MM.1S (cell line): Measurements from ENCODE around the gene HTR5A.

Experiments used
- DNase-seq: peaks from one replicate; pipeline ENCODE4 v3.0.0-alpha.2; 2015
- H2AFZ ChIP-seq: fragments of 300-600 bp; sonication (generic); 2 replicates; pipeline ENCODE4 v1.6.0; 2016; ENCODE audit warnings: antibody characterized with exemption, low read length
- H3F3A ChIP-seq: fragments of 300-600 bp; sonication (generic); 2 replicates; pipeline ENCODE4 v1.6.1; 2016; ENCODE audit warnings: mild to moderate bottlenecking, antibody characterized with exemption, low read length, moderate library complexity, mixed read lengths; ENCODE audit not compliant: insufficient read depth
- H3K27ac ChIP-seq: fragments of 300-600 bp; sonication (generic); 2 replicates; pipeline ENCODE4 v1.5.1; 2016; ENCODE audit warnings: mild to moderate bottlenecking, low read length
- H3K27me3 ChIP-seq: fragments of 300-600 bp; sonication (generic); replicated peaks from 2 replicates; pipeline ENCODE4 v1.6.0; 2016; ENCODE audit warnings: low read length; ENCODE audit not compliant: insufficient read depth
- H3K36me3 ChIP-seq: fragments of 300-600 bp; sonication (generic); replicated peaks from 2 replicates; pipeline ENCODE4 v1.6.1; 2016; ENCODE audit warnings: mild to moderate bottlenecking, low read length, mixed read lengths; ENCODE audit not compliant: insufficient read depth
- H3K4me1 ChIP-seq: fragments of 300-600 bp; sonication (generic); 2 replicates; pipeline ENCODE4 v1.6.1; 2016; ENCODE audit warnings: low read length, mixed read lengths
- H3K4me2 ChIP-seq: fragments of 300-600 bp; sonication (generic); 2 replicates; pipeline ENCODE4 v1.6.0; 2016; ENCODE audit warnings: low read depth, low read length
- H3K4me3 ChIP-seq: fragments of 300-600 bp; sonication (generic); 2 replicates; pipeline ENCODE4 v1.5.1; 2016; ENCODE audit warnings: low read length, mixed read lengths
- H3K79me2 ChIP-seq: fragments of 300-600 bp; sonication (generic); 2 replicates; pipeline ENCODE4 v1.6.1; 2016; ENCODE audit warnings: mixed run types, low read length, mixed read lengths
- H3K9ac ChIP-seq: fragments of 300-600 bp; sonication (generic); 2 replicates; pipeline ENCODE4 v1.6.1; 2016; ENCODE audit warnings: low read length, mixed read lengths
- H3K9me2 ChIP-seq: fragments of 300-600 bp; sonication (generic); replicated peaks from 2 replicates; pipeline ENCODE4 v1.6.1; 2016; ENCODE audit warnings: mild to moderate bottlenecking, low read length, mixed read lengths; ENCODE audit not compliant: insufficient read depth
- H3K9me3 ChIP-seq: fragments of 300-600 bp; sonication (generic); replicated peaks from 2 replicates; pipeline ENCODE4 v1.6.1; 2016; ENCODE audit warnings: mild to moderate bottlenecking, low read length, mixed read lengths; ENCODE audit not compliant: insufficient read depth
- H4K20me1 ChIP-seq: fragments of 300-600 bp; sonication (generic); 2 replicates; pipeline ENCODE4 v1.6.1; 2016; ENCODE audit warnings: mild to moderate bottlenecking, low read length, moderate library complexity, mixed read lengths; ENCODE audit not compliant: insufficient read depth
- EZH2 ChIP-seq: fragments of 300-600 bp; sonication (generic); optimal IDR thresholded peaks from 2 replicates; pipeline ENCODE3; 2017; ENCODE audit warnings: low read depth, mild to moderate bottlenecking, antibody characterized with exemption, low read length, mixed read lengths
- EZH2phosphoT487 ChIP-seq: fragments of 300-600 bp; sonication (generic); IDR thresholded peaks from 2 replicates; pipeline ENCODE4 v1.6.1; 2018; ENCODE audit warnings: antibody characterized with exemption, low read length
- TF ChIP-seq, protein P1 (sequence below): fragments of 300-600 bp; sonication (generic); IDR thresholded peaks from 2 replicates; pipeline ENCODE4 v1.5.1; 2016; ENCODE audit warnings: antibody characterized with exemption, low read length, mixed read lengths

HTR5A gene

DNA sequence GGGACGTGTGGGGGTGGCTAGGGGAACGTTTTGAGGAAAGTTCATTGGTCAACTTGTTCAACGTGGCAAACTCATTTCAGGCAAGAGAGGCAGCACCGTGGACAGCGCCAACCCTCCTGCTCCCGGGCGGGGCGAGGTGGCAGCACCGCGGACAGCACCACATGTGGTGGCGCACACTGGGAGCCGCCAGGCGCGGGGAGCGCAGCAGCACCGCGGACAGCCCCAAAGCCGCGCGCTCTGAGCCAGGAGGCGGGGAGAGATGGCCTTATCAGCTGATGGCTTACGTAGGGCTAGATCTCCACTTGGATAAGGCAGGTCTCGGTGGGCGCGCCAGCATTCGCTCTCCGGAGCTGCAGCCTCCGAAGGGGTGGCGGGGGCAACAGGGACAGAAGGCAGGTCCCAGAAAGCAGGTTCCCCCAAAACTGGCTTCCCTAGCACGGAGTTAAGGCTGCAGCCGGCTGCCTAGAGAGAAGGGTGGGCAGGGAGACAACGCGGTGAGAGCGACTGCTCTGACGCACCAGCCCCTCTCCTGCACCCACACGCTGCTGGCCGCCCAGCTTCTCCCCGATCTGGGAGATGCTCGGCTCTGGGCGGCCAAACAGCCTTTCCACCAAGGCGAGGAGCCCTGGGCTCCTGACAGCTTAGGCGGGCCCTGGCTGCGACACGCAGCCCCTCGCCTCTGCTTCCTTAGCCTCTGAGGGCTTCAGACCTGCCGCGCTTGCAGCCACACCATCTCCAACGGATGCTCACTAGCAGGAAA is at the start of gene HTR5A:
Gene HTR5A (plus strand): TSS at position 333 of the 760 bp plus-strand sequence. CDS start 576 bp downstream, outside the sequence.
- Histone ChIP-seq H3K36me3 (no peaks in the 10 kb centered on the region), H3K9me3 (no peaks in the 10 kb centered on the region), H3F3A (no peaks in the 10 kb centered on the region), H3K4me2 (no peak within 1 kb of the TSS), H3K79me2 (no peaks in the 10 kb centered on the region), H3K27me3 (no peaks in the 10 kb centered on the region), H2AFZ (no peak within 1 kb of the TSS), H3K4me1 (no peaks in the 10 kb centered on the region), H4K20me1 (no peaks in the 10 kb centered on the region), H3K4me3 (no peak within 1 kb of the TSS), H3K9ac (no peak within 1 kb of the TSS), H3K9me2 (no peaks in the 10 kb centered on the region), H3K27ac (no peak within 1 kb of the TSS)
- TF ChIP-seq EZH2phosphoT487: no peak
- TF ChIP-seq, protein P1, sequence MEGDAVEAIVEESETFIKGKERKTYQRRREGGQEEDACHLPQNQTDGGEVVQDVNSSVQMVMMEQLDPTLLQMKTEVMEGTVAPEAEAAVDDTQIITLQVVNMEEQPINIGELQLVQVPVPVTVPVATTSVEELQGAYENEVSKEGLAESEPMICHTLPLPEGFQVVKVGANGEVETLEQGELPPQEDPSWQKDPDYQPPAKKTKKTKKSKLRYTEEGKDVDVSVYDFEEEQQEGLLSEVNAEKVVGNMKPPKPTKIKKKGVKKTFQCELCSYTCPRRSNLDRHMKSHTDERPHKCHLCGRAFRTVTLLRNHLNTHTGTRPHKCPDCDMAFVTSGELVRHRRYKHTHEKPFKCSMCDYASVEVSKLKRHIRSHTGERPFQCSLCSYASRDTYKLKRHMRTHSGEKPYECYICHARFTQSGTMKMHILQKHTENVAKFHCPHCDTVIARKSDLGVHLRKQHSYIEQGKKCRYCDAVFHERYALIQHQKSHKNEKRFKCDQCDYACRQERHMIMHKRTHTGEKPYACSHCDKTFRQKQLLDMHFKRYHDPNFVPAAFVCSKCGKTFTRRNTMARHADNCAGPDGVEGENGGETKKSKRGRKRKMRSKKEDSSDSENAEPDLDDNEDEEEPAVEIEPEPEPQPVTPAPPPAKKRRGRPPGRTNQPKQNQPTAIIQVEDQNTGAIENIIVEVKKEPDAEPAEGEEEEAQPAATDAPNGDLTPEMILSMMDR: no peak
- TF ChIP-seq EZH2: no peak
- DNase-seq: peak; percentile 86

DNA sequence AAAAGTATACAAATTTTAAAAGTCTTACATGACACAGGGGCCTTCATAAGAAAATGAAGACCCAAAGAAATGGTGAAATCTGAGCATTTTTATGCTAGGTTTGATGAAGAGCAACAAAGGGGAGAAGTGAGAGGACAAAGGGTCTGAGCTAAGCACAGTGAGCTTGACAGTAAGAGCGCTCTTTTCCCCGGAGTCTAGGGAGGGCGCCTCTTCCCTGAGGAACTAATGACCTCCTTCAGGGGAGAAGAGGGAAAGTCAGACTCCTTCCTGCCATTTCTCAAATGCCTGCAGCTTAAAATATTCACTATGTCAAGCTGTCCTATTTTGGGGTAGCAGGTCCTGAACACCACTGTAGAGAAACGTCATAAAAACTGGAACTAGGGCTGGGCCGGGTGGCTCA is 49.1 kb upstream of the HTR5A start:
- no peaks in the 10 kb centered on the region for H3K36me3 ChIP-seq
- H3K9me3 ChIP-seq: no peaks in the 10 kb centered on the region
- no peak overlapping the region for H3K9ac ChIP-seq
- H3K4me2 ChIP-seq: no peak overlapping the region
- no peak overlapping the region for H2AFZ ChIP-seq
- H3K27me3 ChIP-seq: no peaks in the 10 kb centered on the region
- no peaks in the 10 kb centered on the region for H3K79me2 ChIP-seq
- H3K27ac ChIP-seq: no peak overlapping the region
- no peak for TF ChIP-seq EZH2phosphoT487
- no peak for TF ChIP-seq EZH2
- TF ChIP-seq, protein P1: no peak
- no peak overlapping the region for H3K4me3 ChIP-seq
- no peaks in the 10 kb centered on the region for H3K4me1 ChIP-seq
- no peak for DNase-seq
- no peaks in the 10 kb centered on the region for H3F3A ChIP-seq
- no peaks in the 10 kb centered on the region for H4K20me1 ChIP-seq
- H3K9me2 ChIP-seq: no peaks in the 10 kb centered on the region

- H3F3A ChIP-seq: no peaks in the 10 kb centered on the region
- no peak overlapping the region for H3K9ac ChIP-seq
- no peak for DNase-seq
- no peaks in the 10 kb centered on the region for H3K27me3 ChIP-seq
- no peaks in the 10 kb centered on the region for H4K20me1 ChIP-seq
- no peaks in the 10 kb centered on the region for H3K36me3 ChIP-seq
- no peak overlapping the region for H3K27ac ChIP-seq
- H3K4me3 ChIP-seq: no peak overlapping the region
- H3K4me2 ChIP-seq: no peak overlapping the region
- H3K9me3 ChIP-seq: no peaks in the 10 kb centered on the region
- no peaks in the 10 kb centered on the region for H3K9me2 ChIP-seq
- TF ChIP-seq EZH2phosphoT487: no peak
- no peak for TF ChIP-seq EZH2
- TF ChIP-seq, protein P1: no peak
- H3K79me2 ChIP-seq: no peaks in the 10 kb centered on the region
- no peak overlapping the region for H2AFZ ChIP-seq
- H3K4me1 ChIP-seq: no peaks in the 10 kb centered on the region
Measured at GRCh38 chr7:155021699-155022145, 48.4 kb upstream of the HTR5A start.
